Activated T-cell treated with anti-CD3 and anti-CD28 coated beads for 24 hours (primary cell): ENCODE data around the gene SLC8A3.

Experiments used
- DNase-seq: peaks from one replicate; pipeline ENCODE4 v3.0.0-alpha.2; 2020; ENCODE audit warnings: low read depth

The SLC8A3 gene

GRCh38 chr14:70067810-70068209 lies 120.9 kb downstream of the SLC8A3 start:
- no peak for DNase-seq

GRCh38 chr14:70064136-70064865 lies 124.5 kb downstream of the SLC8A3 start:
- DNase-seq, result no peak

GRCh38 chr14:70061108-70061507 lies 127.6 kb downstream of the SLC8A3 start:
- DNase-seq, result no peak

- DNase-seq, result no peak
These were observed 129.2 kb downstream of the SLC8A3 start for GRCh38 chr14:70059545-70059944.

GRCh38 chr14:70057519-70058136 lies 131.1 kb downstream of the SLC8A3 start:
- no peak for DNase-seq

GRCh38 chr14:70052990-70053389 lies 135.8 kb downstream of the SLC8A3 start:
- DNase-seq, result no peak

- no peak for DNase-seq
These were observed 138.6 kb downstream of the SLC8A3 start for GRCh38 chr14:70050136-70050535.

GRCh38 chr14:70049605-70050004 lies 139.1 kb downstream of the SLC8A3 start:
- no peak for DNase-seq

- no peak for DNase-seq
These were observed 140.5 kb downstream of the SLC8A3 start for GRCh38 chr14:70048313-70048654.

- DNase-seq, result no peak
These were observed 141.0 kb downstream of the SLC8A3 start for GRCh38 chr14:70047598-70048312.

- no peak for DNase-seq
These were observed 142.8 kb downstream of the SLC8A3 start for GRCh38 chr14:70045844-70046535.

- no peak for DNase-seq
These were observed 143.4 kb downstream of the SLC8A3 start for GRCh38 chr14:70045310-70045709.

- DNase-seq, result no peak
These were observed 145.8 kb downstream of the SLC8A3 start for GRCh38 chr14:70043001-70043400.

GRCh38 chr14:70036665-70037064 lies 152.1 kb downstream of the SLC8A3 start:
- DNase-seq, result no peak

- no peak for DNase-seq
These were observed 154.5 kb downstream of the SLC8A3 start for GRCh38 chr14:70034257-70034656.

- no peak for DNase-seq
These were observed 155.2 kb downstream of the SLC8A3 start for GRCh38 chr14:70033561-70033960.

- DNase-seq, result no peak
These were observed 155.6 kb downstream of the SLC8A3 start for GRCh38 chr14:70033116-70033515.

GRCh38 chr14:70032447-70032846 lies 156.3 kb downstream of the SLC8A3 start:
- DNase-seq, result no peak

GRCh38 chr14:70032016-70032415 lies 156.7 kb downstream of the SLC8A3 start:
- DNase-seq, result no peak

GRCh38 chr14:70029296-70030132 lies 159.2 kb downstream of the SLC8A3 start:
- no peak for DNase-seq

GRCh38 chr14:70027785-70028428 lies 160.8 kb downstream of the SLC8A3 start:
- DNase-seq, result peak; percentile 49
